Astrocyte (in vitro differentiated cells and primary cell): ENCODE data around the gene PTPA. TPM values are rescaled to one million over a fixed set of nuclear protein-coding genes. Genes with fewer than 3 reads are reported as not detected.

Experiments
- DNase-seq: peaks from one replicate; pipeline ENCODE4 v3.0.0-alpha.2; 2010; ENCODE audit warnings: low read depth
- FAIRE-seq: peaks from 2 replicates; lab custom pipeline; 2011; peaks lifted over from hg19 to GRCh38; lab: Jason Lieb, UNC
- H2AFZ ChIP-seq: 2 replicates; pipeline ENCODE4 v1.6.0; 2012; ENCODE audit warnings: low read depth, low read length, inconsistent platforms
- H3K27ac ChIP-seq: 2 replicates; pipeline ENCODE4 v1.5.1; 2011; ENCODE audit warnings: low read depth, low read length, inconsistent platforms
- H3K27me3 ChIP-seq: 2 replicates; pipeline ENCODE4 v1.6.0; 2011; ENCODE audit warnings: low read length, inconsistent platforms; ENCODE audit not compliant: insufficient read depth
- H3K36me3 ChIP-seq: 2 replicates; pipeline ENCODE4 v1.5.1; 2011; ENCODE audit warnings: low read length, inconsistent platforms; ENCODE audit not compliant: insufficient read depth
- H3K4me1 ChIP-seq: 2 replicates; pipeline ENCODE4 v1.5.1; 2011; ENCODE audit warnings: low read length, inconsistent platforms; ENCODE audit not compliant: insufficient read depth
- H3K4me2 ChIP-seq: 2 replicates; pipeline ENCODE4 v1.6.0; 2012; ENCODE audit warnings: low read length, inconsistent platforms
- H3K4me3 ChIP-seq: 2 replicates; pipeline ENCODE4 v1.5.1; 2011; ENCODE audit warnings: low read depth, mild to moderate bottlenecking, low read length, inconsistent platforms; ENCODE audit not compliant: insufficient read depth
- H3K79me2 ChIP-seq: 2 replicates; pipeline ENCODE4 v1.6.0; 2012; ENCODE audit warnings: mild to moderate bottlenecking, low read length, inconsistent platforms; ENCODE audit not compliant: insufficient read depth
- H3K9ac ChIP-seq: 2 replicates; pipeline ENCODE4 v1.6.0; 2012; ENCODE audit warnings: mild to moderate bottlenecking, low read length, inconsistent platforms
- H3K9me3 ChIP-seq: 2 replicates; pipeline ENCODE4 v1.5.1; 2012; ENCODE audit warnings: low read depth, mild to moderate bottlenecking, low read length, inconsistent platforms; ENCODE audit not compliant: insufficient read depth
- H4K20me1 ChIP-seq: 2 replicates; pipeline ENCODE4 v1.6.0; 2012; ENCODE audit warnings: low read length, inconsistent platforms; ENCODE audit not compliant: insufficient read depth
- H3K27ac Mint-ChIP-seq: one replicate; pipeline ENCODE4 v1.8.0; 2021; ENCODE audit warnings: mild to moderate bottlenecking, mixed read lengths; ENCODE audit not compliant: unreplicated experiment
- H3K27me3 Mint-ChIP-seq: one replicate; pipeline ENCODE4 v1.8.0; 2021; ENCODE audit warnings: low read depth, mixed read lengths; ENCODE audit not compliant: unreplicated experiment
- H3K36me3 Mint-ChIP-seq: one replicate; pipeline ENCODE4 v1.8.0; 2021; ENCODE audit warnings: low read depth, mixed read lengths; ENCODE audit not compliant: unreplicated experiment
- H3K4me1 Mint-ChIP-seq: one replicate; pipeline ENCODE4 v1.8.0; 2021; ENCODE audit warnings: low read depth, mixed read lengths; ENCODE audit not compliant: unreplicated experiment
- H3K4me3 Mint-ChIP-seq: one replicate; pipeline ENCODE4 v1.8.0; 2021; ENCODE audit warnings: mild to moderate bottlenecking, moderate library complexity, mixed read lengths; ENCODE audit not compliant: unreplicated experiment
- H3K9me3 Mint-ChIP-seq: one replicate; pipeline ENCODE4 v1.8.0; 2021; ENCODE audit warnings: mild to moderate bottlenecking, mixed read lengths; ENCODE audit not compliant: unreplicated experiment
- CTCF ChIP-seq: IDR thresholded peaks from 2 replicates; pipeline ENCODE4 v1.5.1; 2011; ENCODE audit warnings: low read depth, mild to moderate bottlenecking, inconsistent platforms, low read length, moderate library complexity; ENCODE audit not compliant: insufficient read depth
- EZH2 ChIP-seq: IDR thresholded peaks from 2 replicates; pipeline ENCODE4 v1.6.1; 2012; ENCODE audit warnings: mild to moderate bottlenecking, low read length, inconsistent platforms; ENCODE audit not compliant: insufficient read depth
- total RNA-seq: library from RNA; stranded (reverse); gene quantifications from 2 replicates; pipeline ENCODE4 v1.2.1, GENCODE V29; 2021

PTPA gene
- total RNA-seq, 1 donor from 2014 or later: 122 TPM

DNA sequence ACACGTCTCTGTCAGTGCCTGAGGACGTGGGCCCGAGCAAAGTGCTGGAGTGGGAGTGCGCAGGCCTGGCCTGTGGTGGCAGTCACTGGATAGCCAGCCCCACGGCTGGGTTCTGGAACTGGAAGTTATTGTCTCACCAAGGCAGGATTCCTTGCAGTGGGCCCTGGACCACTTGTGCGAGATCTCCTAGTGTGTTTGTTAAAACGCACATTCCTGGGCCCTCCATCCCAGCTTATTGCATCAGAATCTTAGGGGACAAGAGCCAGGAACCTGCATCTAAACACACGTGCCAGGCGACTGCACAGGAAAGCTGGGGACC lies 26.9 kb downstream of the PTPA start:
- Mint-ChIP-seq H3K4me3 (no peak overlapping the region), H3K9me3 (no peaks in the 10 kb centered on the region), H3K36me3 (peaks cover 5% of the 10 kb centered on the region), H3K27me3 (no peaks in the 10 kb centered on the region), H3K4me1 (peaks cover 42% of the 10 kb centered on the region), H3K27ac (peak overlapping the region; percentile 5)
- H3K4me3 ChIP-seq: no peak overlapping the region
- peaks cover 48% of the 10 kb centered on the region for H3K4me1 ChIP-seq
- DNase-seq: no peak
- no peak for FAIRE-seq
- no peak overlapping the region for H2AFZ ChIP-seq
- no peak for TF ChIP-seq EZH2
- TF ChIP-seq CTCF: no peak
- no peaks in the 10 kb centered on the region for H3K27me3 ChIP-seq
- no peaks in the 10 kb centered on the region for H4K20me1 ChIP-seq
- peak overlapping the region; percentile 97 for H3K9ac ChIP-seq
- no peak overlapping the region for H3K4me2 ChIP-seq
- no peak overlapping the region for H3K27ac ChIP-seq
- H3K9me3 ChIP-seq: no peaks in the 10 kb centered on the region
- H3K36me3 ChIP-seq: peaks cover 3% of the 10 kb centered on the region
- H3K79me2 ChIP-seq: peaks cover 13% of the 10 kb centered on the region

GRCh38 chr9:129138476-129139232 lies 27.4 kb downstream of the PTPA start:
- H3K4me3 ChIP-seq: no peak overlapping the region
- DNase-seq (peak; percentile 50), FAIRE-seq (no peak)
- H3K4me2 ChIP-seq: peak overlapping the region; percentile 88
- Mint-ChIP-seq H3K27me3 (no peaks in the 10 kb centered on the region), H3K36me3 (peaks cover 4% of the 10 kb centered on the region), H3K4me1 (peaks cover 43% of the 10 kb centered on the region), H3K9me3 (no peaks in the 10 kb centered on the region), H3K27ac (peak overlapping the region; percentile 99), H3K4me3 (peak overlapping the region; percentile 72)
- peaks cover 3% of the 10 kb centered on the region for H3K36me3 ChIP-seq
- no peaks in the 10 kb centered on the region for H3K9me3 ChIP-seq
- peaks cover 19% of the 10 kb centered on the region for H3K79me2 ChIP-seq
- H3K9ac ChIP-seq: peak overlapping the region; percentile 97
- no peaks in the 10 kb centered on the region for H3K27me3 ChIP-seq
- peak overlapping the region; percentile 100 for H3K27ac ChIP-seq
- H2AFZ ChIP-seq: peak overlapping the region; percentile 48
- TF ChIP-seq EZH2 (no peak), CTCF (no peak)
- H3K4me1 ChIP-seq: peaks cover 54% of the 10 kb centered on the region
- no peaks in the 10 kb centered on the region for H4K20me1 ChIP-seq
